HG02943 (cell line): ENCODE results near the gene SMAD3.

Experiments
- ATAC-seq: cut with Tn5 transposase; IDR thresholded peaks from one replicate; pipeline ENCODE4 v1.9.1; 2021; ENCODE audit warnings: mild to moderate bottlenecking, low read depth, moderate library complexity; ENCODE audit not compliant: unreplicated experiment

Gene SMAD3

GRCh38 chr15:67156834-67157233 lies 91.4 kb downstream of the SMAD3 start:
- ATAC-seq, result no peak

GRCh38 chr15:67157521-67158252 lies 92.3 kb downstream of the SMAD3 start:
- ATAC-seq, result no peak

- no peak for ATAC-seq
Measured at GRCh38 chr15:67158367-67158766, 93.0 kb downstream of the SMAD3 start.

DNA sequence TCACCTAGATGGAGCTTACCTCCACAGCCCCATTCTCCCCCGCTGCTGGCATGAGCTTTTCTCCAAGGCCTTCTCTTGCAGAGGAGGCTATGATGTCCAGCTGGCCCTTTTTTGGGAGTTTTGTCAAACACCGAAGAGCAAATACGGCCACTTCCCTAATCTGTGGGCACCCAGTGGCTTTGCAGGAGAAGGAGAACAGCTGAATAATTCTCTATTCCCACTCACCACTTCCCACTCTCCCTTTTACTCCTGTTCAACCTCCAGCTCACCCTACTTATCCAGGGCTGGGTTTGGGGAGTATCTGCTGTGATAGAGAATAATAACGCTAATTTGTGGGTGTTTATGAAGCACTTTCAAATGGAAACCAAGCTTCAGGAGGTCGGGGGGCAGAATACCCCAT lies 96.0 kb downstream of the SMAD3 start:
- ATAC-seq, result no peak

- ATAC-seq, result no peak
Measured at GRCh38 chr15:67161881-67162280, 96.5 kb downstream of the SMAD3 start.

DNA sequence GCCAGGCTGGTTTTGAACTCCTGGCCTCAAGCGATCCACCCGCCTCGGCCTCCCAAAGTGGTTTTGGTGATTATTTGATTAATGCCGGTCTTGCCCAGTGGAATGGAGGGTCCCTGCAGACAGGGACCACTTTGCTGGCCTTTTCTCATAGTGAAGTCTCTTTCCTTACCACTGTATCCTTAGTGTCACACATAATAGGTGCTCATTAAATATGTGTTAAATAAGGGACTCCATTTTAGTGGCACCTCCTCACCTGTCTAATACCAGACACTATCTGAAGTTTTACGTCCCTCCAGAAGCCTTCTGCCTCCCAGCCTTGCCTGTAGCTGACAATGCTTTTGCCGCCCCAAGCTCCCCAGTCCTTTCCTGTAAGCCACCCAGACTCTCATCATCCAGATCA lies 97.8 kb downstream of the SMAD3 start:
- ATAC-seq, result no peak

DNA sequence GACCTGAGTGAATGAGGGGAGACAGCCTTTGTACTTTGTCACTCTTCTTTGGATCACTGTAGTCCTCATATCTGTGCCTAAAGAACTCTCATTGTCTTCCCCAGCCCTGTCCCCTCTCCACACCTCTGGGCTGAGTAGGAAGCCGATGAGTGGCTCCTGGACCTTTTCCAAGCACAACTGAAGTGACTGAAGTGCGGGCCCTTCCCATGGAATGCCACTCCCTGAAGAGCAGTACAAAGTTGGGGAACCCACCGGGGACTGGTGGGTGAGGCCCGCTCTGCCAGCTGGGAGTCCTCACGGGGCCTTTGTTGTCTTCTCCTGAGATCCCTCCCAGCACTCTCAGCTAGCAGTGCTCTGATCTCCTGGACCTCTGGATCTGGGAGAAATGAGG lies 99.0 kb downstream of the SMAD3 start:
- ATAC-seq, result no peak

- no peak for ATAC-seq
Measured at GRCh38 chr15:67164811-67165253, 99.4 kb downstream of the SMAD3 start.

DNA sequence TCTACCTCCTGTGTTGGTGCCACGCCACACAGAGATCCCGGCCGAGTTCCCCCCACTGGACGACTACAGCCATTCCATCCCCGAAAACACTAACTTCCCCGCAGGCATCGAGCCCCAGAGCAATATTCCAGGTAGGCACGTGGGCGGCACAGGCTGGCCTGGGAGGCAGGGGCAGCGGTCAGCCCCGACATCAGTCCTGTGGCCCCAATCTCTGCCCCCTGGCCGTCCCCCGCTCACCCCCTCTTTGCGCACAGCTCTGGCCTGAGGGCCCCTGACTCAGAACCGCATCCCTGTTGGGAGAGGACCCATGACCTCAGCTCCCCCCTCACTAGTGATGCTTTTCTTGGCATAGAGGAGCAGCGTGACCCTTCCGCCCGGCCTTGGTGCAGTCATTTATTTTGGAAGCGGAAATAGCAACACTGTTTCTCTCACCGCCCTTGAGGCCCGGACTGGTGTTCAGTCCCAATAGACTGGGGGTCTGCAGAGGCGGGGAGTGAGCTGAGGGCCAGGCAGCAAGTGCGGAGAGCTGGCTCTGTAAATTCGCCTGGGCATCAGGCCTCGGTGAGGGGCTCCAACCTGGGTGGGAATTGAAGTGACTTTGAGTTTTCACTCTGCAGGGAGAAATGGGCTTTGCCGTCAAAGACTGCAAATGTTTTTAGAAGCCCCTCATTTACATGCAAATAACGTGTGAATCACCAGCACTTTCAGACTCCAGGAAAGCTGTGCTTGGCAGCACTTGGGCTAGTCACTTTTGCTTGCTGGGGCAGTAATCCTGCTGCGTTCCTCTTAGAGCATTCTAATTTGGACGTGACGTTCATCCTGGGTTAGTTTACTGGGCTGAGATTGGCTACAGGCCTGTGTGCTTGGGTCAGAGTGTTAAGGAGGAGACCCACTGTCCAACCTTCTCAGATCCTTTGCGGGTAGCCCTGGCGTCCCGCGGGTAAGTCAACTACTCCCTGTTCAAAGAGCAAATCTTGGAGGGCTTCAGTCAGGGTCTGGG lies 100.2 kb downstream of the SMAD3 start:
- no peak for ATAC-seq

DNA sequence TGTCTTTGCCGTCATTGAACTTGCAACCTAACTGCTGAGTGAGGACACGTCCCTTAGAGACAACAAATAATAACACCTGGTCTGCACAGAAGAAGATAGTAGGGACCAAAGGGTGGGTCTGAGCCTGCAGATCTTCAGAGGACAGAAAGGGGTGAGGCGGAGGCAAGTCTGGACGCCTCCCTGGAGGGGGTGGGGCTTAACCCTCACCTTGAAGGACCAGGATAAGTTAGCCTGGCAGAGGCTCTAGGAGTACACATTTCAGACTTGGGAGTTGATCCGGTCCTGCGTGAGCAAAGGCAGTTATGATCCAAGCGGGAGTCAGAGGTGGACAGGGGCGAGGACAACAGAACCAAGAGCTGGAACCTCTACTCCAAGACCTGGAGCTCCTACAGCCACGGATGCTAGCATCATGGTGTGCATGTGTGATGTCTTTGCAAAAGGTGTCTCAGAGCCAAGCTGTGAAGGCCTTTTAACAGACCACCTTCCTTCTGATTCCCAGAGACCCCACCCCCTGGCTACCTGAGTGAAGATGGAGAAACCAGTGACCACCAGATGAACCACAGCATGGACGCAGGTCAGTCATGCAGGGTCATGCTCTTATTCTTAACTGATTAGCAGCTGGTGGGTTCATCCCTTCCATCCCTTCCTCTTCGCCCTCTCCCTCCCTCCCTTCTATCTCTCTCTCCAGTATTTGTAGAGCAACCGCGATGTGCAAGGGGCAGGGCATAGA lies 101.0 kb downstream of the SMAD3 start:
- no peak for ATAC-seq

DNA sequence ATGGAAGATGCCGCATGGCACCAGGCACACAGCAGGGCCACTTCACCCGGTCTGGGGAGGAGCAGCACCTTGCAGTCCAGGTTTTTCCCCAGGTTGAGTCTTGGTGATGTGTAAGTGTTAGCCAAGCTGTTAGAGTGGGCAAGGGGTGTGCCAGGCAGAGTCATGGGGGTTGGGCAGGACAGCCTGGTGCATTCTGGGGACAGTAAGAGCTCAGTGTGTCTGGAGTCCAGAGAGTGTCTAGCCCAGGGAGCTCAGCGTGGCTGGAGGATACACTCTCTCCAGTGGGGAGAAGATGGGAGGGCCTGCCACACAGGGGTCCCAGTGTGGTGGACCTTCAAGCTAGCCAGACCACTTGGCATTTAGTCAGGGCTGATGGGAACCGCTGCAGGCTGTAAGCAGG lies 101.7 kb downstream of the SMAD3 start:
- ATAC-seq, result no peak

- no peak for ATAC-seq
Measured at GRCh38 chr15:67168694-67169093, 103.3 kb downstream of the SMAD3 start.

GRCh38 chr15:67170143-67170925 lies 104.9 kb downstream of the SMAD3 start:
- no peak for ATAC-seq

DNA sequence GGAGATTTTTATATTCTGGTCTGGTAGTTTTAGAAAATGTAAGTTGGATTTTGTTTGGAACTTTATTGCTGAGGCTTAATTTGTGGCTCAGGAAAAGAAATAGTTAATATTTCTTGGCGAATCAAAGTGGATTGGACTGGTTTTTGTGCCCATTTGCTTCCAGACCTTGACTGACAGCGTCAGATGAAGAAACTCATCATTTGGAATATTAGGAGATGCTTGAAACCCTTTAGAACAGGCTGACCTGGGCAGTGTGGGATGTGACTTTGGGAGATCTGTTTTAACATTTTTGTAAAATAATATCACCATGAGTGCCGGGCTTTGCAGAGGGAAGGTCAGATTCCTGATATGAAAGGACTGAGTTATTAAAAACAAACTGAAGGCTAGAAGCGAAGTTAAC lies 106.1 kb downstream of the SMAD3 start:
- ATAC-seq, result no peak

DNA sequence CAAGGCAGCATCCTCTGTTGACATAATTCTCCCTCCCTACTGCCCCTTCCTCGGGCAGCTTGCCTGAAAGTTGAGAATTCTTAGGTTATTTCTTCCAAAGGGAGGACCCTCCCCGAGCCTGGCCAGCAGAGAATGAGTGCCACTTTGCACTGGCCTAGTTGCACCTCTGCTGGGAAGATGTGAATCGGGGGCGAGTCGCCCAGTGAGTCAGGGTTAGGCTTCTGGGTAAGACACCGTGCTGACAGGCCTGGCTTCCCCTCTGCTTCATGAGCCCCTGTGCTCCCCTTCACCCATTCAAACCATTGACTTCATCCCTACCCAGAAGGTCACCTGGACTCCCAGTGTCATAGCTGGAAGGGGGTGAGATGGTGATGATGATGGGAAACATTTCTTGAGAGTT lies 106.8 kb downstream of the SMAD3 start:
- ATAC-seq, result no peak

- no peak for ATAC-seq
Measured at GRCh38 chr15:67173005-67173404, 107.6 kb downstream of the SMAD3 start.

DNA sequence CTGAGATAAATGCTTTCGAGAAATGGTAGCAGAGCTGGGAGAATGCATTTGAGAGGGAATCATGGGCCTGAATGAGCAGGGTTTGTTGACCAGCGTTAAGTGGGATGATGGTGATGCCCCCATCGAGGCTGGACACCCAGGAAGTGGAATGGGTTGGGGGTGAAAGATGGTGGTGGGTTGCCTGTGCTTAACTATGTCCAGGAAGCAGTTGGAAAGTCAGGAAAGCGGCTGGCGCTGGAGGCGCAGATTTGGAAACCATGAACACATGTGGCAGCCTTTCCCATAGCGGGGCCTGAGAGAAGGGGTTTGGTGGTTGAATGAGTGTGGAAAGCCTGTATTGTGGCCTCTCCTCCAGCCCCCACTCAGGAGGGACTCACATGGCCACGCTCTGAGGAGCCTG lies 108.4 kb downstream of the SMAD3 start:
- ATAC-seq, result no peak

GRCh38 chr15:67174446-67174845 lies 109.0 kb downstream of the SMAD3 start:
- no peak for ATAC-seq

DNA sequence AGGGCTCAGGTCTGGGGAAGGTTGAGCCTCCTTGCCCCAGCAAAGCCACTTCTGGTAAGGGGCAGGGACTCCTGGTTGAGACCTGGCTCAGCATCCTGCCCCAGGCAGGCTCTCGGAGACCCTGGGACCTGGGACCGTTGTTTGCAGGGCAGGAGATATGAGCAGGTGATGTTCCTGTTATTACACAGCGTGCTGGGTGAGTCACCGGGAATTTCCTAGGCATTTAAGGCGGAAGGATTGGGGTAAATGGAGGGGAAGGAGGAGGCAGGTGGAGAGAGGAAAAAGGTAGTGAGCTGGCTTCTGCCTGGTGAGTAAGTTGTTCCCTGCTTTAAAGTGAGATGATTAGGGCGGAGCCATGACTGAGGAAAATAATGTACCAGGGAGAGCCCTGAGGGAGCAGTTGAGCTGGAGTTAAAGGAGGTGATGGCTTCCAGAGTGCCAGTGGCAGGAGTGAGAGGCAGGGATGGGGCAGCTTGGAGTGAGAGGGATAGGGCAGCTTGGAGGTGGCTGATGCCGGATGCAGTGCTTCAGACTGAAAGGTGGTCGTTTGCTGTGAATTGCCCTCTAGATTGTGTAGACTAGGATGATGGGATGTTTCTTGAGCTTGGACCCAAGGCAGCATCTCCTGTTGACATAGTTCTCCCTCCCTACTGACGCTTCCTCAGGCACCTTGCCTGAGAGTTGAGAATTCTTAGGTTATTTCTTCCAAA lies 109.6 kb downstream of the SMAD3 start:
- ATAC-seq, result no peak
